ENCODE measurements around the gene PIAS1. TPM values are rescaled to one million over a fixed set of nuclear protein-coding genes. Genes with fewer than 3 reads are reported as not detected.
A peak's percentile ranks its signal among the peaks of the same experiment; 100 is the strongest.

PIAS1 gene
- total RNA-seq, 2 experiments from 2014 or later, result 41.7 to 53.3 TPM

DNA sequence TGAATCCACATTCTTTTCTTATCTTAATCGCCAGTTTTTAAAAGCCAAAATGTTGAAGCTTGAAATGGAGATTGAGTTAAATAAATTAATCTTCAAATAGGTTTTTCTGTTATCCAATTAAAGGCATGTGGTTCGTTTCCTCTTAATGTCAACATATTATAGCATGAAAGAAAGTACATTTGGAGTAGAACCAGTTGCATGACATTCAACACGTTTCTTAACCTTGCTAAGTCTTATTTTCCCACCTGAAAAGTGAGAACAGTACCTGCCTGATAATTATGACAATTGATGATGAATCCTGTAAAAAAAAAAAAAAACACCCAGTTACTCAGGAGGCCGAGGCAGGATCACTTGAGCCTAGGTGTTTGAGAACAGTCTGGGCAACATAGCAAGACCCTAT, 29.3 kb downstream of the PIAS1 start:
- peaks cover 16% of the 10 kb centered on the region for H3K4me1 Mint-ChIP-seq
- peaks cover 10% of the 10 kb centered on the region for H3K36me3 Mint-ChIP-seq (ENCODE audit: low read depth)
- H3K4me3 Mint-ChIP-seq, result no peak overlapping the region
- ChIA-PET CTCF (interaction anchor here (0.6 kb wide), 1 partner anchor 914 kb away, joined by 4 read pairs; no protein-coding TSS in a partner anchor), POLR2A (no interaction called here)
- H3K9me3 Mint-ChIP-seq, result no peaks in the 10 kb centered on the region
- H3K27me3 Mint-ChIP-seq, result no peaks in the 10 kb centered on the region
- H3K27ac Mint-ChIP-seq, result no peak overlapping the region
- DNase-seq, result no peak

DNA sequence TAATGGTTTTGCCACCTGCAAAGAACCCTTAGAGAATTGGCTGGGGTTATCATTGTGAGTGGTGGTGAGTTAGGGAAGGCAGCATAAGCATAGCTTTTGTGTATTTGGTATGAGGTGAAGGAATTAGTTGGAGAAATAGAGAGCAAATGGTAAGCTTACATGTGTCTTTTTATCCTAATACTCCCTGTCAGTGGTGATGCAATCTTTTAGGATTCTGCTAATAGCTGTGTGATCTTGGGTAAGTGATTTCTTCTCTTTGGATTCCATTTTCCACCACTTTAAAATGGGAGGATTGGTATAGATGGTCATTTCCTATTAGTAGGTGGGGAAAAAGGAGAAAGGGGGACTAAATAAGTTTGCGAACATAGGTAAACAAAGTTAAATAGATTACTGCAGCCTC, 30.9 kb downstream of the PIAS1 start:
- POLR2A ChIA-PET, result interaction anchor here (0.6 kb wide), 1 partner anchor 292 kb away, joined by 4 read pairs; no protein-coding TSS in a partner anchor
- CTCF ChIA-PET, result interaction anchor here (0.9 to 1.0 kb wide), 3 partner anchors 24 to 117 kb away, joined by 3 read pairs; no protein-coding TSS in a partner anchor
- H3K9me3 Mint-ChIP-seq, result no peaks in the 10 kb centered on the region

DNA sequence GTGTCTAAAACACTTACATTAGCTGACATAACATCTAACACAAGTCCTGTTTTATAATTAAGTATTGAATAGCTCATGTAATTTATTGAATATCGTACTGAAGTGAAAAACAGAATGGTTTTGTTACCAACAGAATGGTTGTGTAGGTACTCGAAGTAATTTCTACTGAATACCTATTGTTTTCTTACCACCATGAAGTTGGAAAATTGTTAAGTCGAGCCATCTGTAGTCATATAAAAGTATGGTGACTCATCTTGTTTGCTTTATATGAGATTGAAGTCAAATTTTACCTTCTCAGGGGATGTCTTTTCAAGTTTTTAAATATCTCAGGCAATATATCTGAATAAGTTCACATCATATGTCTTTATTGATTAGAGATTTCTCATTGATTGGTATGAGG, 37.6 kb downstream of the PIAS1 start:
- H3K9me3 Mint-ChIP-seq, result peaks cover 15% of the 10 kb centered on the region
- no peak for DNase-seq
- H3K4me1 Mint-ChIP-seq, result no peaks in the 10 kb centered on the region
- H3K36me3 Mint-ChIP-seq (ENCODE audit: low read depth), result peaks cover 50% of the 10 kb centered on the region
- ChIA-PET CTCF (no interaction called here), POLR2A (no interaction called here)
- H3K4me3 Mint-ChIP-seq, result no peak overlapping the region
- H3K27ac Mint-ChIP-seq, result no peak overlapping the region
- H3K27me3 Mint-ChIP-seq, result no peaks in the 10 kb centered on the region

More for the DNA sequence above, 30.9 kb downstream of the PIAS1 start:
- peaks cover 12% of the 10 kb centered on the region for H3K36me3 Mint-ChIP-seq (ENCODE audit: low read depth)
- H3K4me3 Mint-ChIP-seq, result no peak overlapping the region
- DNase-seq, result no peak
- H3K27me3 Mint-ChIP-seq, result no peaks in the 10 kb centered on the region
- H3K27ac Mint-ChIP-seq, result no peak overlapping the region
- H3K4me1 Mint-ChIP-seq, result peaks cover 15% of the 10 kb centered on the region

DNA sequence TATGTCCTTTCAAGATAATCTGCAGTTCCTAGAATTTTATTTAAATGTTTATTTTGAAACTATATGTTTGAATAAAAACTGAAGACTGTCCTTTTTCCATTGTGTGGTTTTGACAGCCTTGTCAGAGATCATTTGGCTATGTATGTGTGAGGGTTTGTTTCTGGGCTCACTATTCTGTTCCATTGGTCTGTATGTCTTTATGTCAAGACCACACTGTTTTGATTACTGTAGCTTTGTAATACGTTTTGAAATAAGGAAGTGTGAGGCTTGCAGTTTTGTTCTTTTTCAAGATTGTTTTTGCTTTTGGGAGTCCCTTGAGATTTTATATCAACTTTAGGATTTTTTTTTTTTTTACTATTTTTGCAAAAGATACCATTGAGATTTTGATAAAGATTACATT, 42.0 kb downstream of the PIAS1 start:
- ChIA-PET CTCF (no interaction called here), POLR2A (no interaction called here)
- H3K4me3 Mint-ChIP-seq, result no peak overlapping the region
- H3K4me1 Mint-ChIP-seq, result peaks cover 19% of the 10 kb centered on the region
- no peak for DNase-seq
- H3K27me3 Mint-ChIP-seq, result no peaks in the 10 kb centered on the region
- peaks cover 22% of the 10 kb centered on the region for H3K9me3 Mint-ChIP-seq
- H3K27ac Mint-ChIP-seq, result no peak overlapping the region
- peaks cover 63% of the 10 kb centered on the region for H3K36me3 Mint-ChIP-seq (ENCODE audit: low read depth)

DNA sequence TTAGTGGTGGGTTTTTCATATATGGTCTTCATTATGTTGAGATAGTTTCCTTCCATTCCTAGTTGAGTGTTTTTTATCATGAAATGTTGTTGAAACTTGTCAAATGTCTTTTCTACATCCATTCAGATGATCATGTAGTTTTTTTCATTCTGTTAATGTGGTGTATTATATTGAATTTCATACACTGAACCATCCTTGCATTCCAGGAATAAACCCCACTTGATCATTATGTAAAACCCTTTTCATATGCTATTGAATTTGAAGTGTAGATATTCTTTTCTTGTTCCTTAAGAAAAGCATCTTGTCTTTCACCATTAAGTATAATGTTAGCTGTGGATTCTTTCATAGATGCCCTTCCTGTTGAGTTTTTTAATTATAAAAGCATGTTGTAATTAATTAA, 42.9 kb downstream of the PIAS1 start:
- POLR2A ChIA-PET, result no interaction called here
- Mint-ChIP-seq H3K9me3 (peaks cover 22% of the 10 kb centered on the region), H3K4me1 (peaks cover 26% of the 10 kb centered on the region), H3K4me3 (no peak overlapping the region), H3K27me3 (no peaks in the 10 kb centered on the region), H3K27ac (no peak overlapping the region), H3K36me3 (ENCODE audit: low read depth) (peaks cover 69% of the 10 kb centered on the region)
- DNase-seq, result no peak
- CTCF ChIA-PET, result no interaction called here

DNA sequence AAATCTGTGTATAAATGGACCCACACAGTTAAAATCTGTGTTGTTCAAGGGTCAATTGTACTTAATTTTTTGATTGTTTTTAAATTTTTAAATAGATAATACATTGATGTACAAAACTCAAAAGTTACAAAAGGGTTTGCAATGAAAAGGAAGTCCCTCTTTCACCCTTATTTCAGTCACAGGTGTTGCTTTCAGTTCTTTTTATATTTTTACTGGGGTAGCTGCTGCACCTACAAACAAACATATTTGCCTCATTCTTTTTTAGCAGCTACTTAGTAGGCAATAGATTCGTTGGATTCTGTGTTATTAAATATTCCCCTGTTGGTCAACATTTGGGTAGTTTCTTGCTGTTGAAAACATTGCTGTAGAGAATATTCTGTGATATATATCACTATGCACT, 44.4 kb downstream of the PIAS1 start:
- no peak overlapping the region for H3K4me3 Mint-ChIP-seq
- peaks cover 28% of the 10 kb centered on the region for H3K4me1 Mint-ChIP-seq
- no peaks in the 10 kb centered on the region for H3K27me3 Mint-ChIP-seq
- no peak overlapping the region for H3K27ac Mint-ChIP-seq
- ChIA-PET CTCF (no interaction called here), POLR2A (no interaction called here)
- H3K9me3 Mint-ChIP-seq, result peaks cover 26% of the 10 kb centered on the region
- no peak for DNase-seq
- H3K36me3 Mint-ChIP-seq (ENCODE audit: low read depth), result peaks cover 69% of the 10 kb centered on the region

DNA sequence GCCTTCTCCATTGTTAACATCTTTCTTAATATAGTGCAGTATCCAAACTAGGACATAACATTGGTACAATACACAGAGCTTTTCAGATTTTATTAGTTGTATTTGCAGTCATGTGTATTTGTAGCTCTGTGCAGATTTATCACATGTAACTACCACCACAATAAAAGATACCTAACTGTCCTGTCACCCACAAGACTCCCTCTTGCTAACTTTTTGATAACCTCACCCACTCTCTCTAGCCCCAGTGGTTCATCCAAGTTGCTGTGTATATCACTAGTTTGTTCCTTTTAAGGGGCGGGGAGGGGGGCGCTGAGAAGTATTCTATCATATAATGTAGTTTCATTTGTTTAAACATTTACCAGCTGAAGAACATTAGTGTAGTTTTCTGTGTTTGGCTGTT, 46.1 kb downstream of the PIAS1 start:
- Mint-ChIP-seq H3K27ac (no peak overlapping the region), H3K4me3 (no peak overlapping the region), H3K4me1 (peaks cover 28% of the 10 kb centered on the region), H3K36me3 (ENCODE audit: low read depth) (peaks cover 69% of the 10 kb centered on the region), H3K27me3 (no peaks in the 10 kb centered on the region), H3K9me3 (peaks cover 27% of the 10 kb centered on the region)
- ChIA-PET POLR2A (no interaction called here), CTCF (interaction anchor here (1.4 kb wide), 1 partner anchor 15 kb away, joined by 3 read pairs; no protein-coding TSS in a partner anchor)
- no peak for DNase-seq

DNA sequence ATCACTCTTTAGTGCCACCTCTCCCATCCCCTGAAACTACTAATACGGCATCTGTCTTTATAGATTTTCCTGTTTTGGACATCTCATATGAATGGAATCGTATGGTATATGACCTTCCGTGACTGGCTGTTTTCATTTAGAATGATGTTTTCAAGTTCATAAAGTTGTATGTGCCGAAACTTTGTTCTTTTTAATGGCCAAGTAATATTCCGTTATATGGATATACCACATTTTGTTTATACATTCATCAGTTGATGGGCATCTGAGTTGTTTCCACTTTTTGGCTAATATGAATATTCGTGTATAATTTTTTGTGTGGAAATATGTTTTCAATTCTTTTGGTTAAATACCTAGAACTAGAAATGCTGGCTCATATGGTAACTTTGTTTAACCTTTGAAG, 49.5 kb downstream of the PIAS1 start:
- CTCF ChIA-PET, result interaction anchor here (0.6 kb wide), 1 partner anchor 497 kb away, joined by 3 read pairs; no protein-coding TSS in a partner anchor
- no peaks in the 10 kb centered on the region for H3K27me3 Mint-ChIP-seq

DNA sequence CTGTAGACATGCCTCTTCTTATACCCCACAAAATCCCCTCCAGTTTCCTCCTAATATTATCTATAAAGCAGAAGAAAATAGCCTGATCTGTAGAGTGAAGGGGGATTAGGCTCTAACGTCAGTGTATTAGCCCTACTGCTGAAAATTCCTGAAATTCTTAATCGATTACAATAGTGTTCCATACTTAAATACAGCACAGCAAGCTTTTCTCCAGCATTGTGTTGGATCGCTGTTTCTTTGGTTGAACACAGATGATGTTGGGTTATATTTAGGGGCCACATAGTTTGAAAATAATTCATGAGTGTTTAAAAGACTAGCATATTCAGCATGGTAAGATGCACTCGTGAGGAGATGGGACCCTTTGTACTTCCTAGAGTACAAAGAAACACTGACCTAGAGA, 52.5 kb downstream of the PIAS1 start:
- DNase-seq, result no peak
- H3K27me3 Mint-ChIP-seq, result no peaks in the 10 kb centered on the region
- peaks cover 12% of the 10 kb centered on the region for H3K9me3 Mint-ChIP-seq
- peaks cover 4% of the 10 kb centered on the region for H3K4me1 Mint-ChIP-seq
- ChIA-PET POLR2A (no interaction called here), CTCF (interaction anchor here (0.6 kb wide), 1 partner anchor 146 kb away, joined by 3 read pairs; no protein-coding TSS in a partner anchor)
- H3K36me3 Mint-ChIP-seq (ENCODE audit: low read depth), result peaks cover 53% of the 10 kb centered on the region
- no peak overlapping the region for H3K4me3 Mint-ChIP-seq
- H3K27ac Mint-ChIP-seq, result no peak overlapping the region

More for the DNA sequence above, 49.5 kb downstream of the PIAS1 start:
- H3K4me1 Mint-ChIP-seq, result peaks cover 27% of the 10 kb centered on the region
- peaks cover 12% of the 10 kb centered on the region for H3K9me3 Mint-ChIP-seq
- POLR2A ChIA-PET, result no interaction called here
- H3K36me3 Mint-ChIP-seq (ENCODE audit: low read depth), result peaks cover 60% of the 10 kb centered on the region
- no peak overlapping the region for H3K27ac Mint-ChIP-seq
- no peak for DNase-seq
- no peak overlapping the region for H3K4me3 Mint-ChIP-seq

DNA sequence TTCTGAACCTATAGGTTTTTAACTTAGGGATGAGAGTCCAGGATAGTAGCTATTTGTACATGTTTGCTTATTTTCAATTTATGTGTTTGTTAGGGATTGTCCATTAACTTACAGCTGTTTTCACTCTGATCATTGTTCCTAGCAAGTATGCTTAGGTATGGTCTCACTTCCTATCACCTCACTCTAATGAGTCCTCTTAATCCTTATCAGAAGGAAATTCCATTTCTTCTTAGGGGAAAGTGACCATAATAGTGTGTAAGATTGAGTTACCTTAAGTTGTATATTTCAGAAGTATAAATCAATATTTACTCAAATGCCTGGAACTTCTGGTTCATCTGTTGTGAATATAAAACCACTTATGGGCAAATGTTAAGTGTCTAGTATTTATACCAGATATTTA, 53.0 kb downstream of the PIAS1 start:
- H3K27me3 Mint-ChIP-seq, result no peaks in the 10 kb centered on the region
- peaks cover 48% of the 10 kb centered on the region for H3K36me3 Mint-ChIP-seq (ENCODE audit: low read depth)
- peaks cover 12% of the 10 kb centered on the region for H3K9me3 Mint-ChIP-seq
- no peak overlapping the region for H3K27ac Mint-ChIP-seq
- no peak overlapping the region for H3K4me3 Mint-ChIP-seq
- H3K4me1 Mint-ChIP-seq, result peaks cover under 1% of the 10 kb centered on the region
- no peak for DNase-seq
- POLR2A ChIA-PET, result no interaction called here
- CTCF ChIA-PET, result interaction anchor here (0.9 kb wide), 1 partner anchor 59 kb away, joined by 4 read pairs; no protein-coding TSS in a partner anchor

DNA sequence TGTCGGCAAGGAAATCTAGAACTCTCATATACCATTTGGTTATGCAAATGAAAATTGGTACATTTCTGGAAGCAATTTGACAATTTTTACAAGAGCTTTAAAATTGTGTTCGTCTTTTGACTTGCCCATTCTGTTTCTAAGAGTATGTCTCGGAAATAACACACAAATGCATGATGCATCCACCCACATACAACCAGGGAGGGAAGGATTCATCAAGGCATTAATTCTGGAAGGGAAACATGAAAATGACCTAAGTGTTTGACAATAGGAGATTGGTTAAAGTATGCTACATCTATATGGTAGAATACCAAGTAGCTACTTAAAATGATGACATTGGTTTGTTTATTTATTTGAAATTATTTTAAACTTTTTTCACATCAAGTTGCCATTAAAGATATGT, 58.6 kb downstream of the PIAS1 start:
- ChIA-PET POLR2A (no interaction called here), CTCF (no interaction called here)
- DNase-seq, result no peak
- Mint-ChIP-seq H3K4me1 (peaks cover 36% of the 10 kb centered on the region), H3K27me3 (no peaks in the 10 kb centered on the region), H3K9me3 (peaks cover 6% of the 10 kb centered on the region), H3K4me3 (no peak overlapping the region), H3K27ac (no peak overlapping the region), H3K36me3 (ENCODE audit: low read depth) (peaks cover 30% of the 10 kb centered on the region)

DNA sequence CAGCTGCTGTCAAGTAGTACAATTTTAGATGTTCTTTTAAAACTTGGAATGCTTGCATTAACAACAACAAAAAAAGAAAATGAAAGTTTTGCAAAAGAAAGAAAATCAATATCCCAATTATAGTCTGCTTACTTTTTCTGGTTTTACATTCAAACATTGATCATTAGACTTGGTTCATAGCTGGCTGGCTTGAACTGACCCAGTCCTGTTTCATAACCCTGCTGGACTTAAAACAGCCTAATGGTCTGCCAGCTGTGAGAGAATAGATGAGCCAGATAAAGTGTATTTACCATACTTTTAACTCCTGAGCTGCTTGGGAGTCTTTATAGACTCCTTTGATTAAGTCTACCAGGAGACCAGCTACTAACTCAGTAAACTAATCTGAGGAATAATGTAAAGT, 59.2 kb downstream of the PIAS1 start:
- Mint-ChIP-seq H3K9me3 (peaks cover 7% of the 10 kb centered on the region), H3K4me3 (no peak overlapping the region), H3K27ac (no peak overlapping the region), H3K27me3 (no peaks in the 10 kb centered on the region), H3K36me3 (ENCODE audit: low read depth) (peaks cover 32% of the 10 kb centered on the region), H3K4me1 (peaks cover 37% of the 10 kb centered on the region)
- ChIA-PET CTCF (no interaction called here), POLR2A (no interaction called here)
- DNase-seq, result no peak

DNA sequence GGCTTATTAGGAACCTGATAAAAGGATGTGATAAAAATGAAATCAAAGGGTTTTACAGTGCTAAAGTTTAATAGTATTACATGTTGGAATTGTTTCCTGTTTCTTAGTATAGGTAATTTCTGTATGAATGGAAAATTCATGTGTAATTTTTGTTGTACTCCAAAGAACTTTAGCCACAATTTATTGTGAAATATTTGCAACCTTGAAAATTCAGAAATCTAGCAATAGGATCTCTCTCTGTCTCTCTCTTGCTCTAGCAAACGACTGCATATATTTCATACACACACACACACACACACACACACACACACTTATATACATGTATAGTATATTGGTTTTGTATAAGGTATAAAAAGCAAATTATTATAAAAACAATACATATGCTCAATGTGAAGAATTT, 59.6 kb downstream of the PIAS1 start:
- H3K27me3 Mint-ChIP-seq, result no peaks in the 10 kb centered on the region
- CTCF ChIA-PET, result no interaction called here
- peaks cover 32% of the 10 kb centered on the region for H3K36me3 Mint-ChIP-seq (ENCODE audit: low read depth)
- H3K9me3 Mint-ChIP-seq, result peaks cover 11% of the 10 kb centered on the region
- DNase-seq, result no peak
- peaks cover 37% of the 10 kb centered on the region for H3K4me1 Mint-ChIP-seq
- POLR2A ChIA-PET, result no interaction called here
- no peak overlapping the region for H3K4me3 Mint-ChIP-seq
- no peak overlapping the region for H3K27ac Mint-ChIP-seq

DNA sequence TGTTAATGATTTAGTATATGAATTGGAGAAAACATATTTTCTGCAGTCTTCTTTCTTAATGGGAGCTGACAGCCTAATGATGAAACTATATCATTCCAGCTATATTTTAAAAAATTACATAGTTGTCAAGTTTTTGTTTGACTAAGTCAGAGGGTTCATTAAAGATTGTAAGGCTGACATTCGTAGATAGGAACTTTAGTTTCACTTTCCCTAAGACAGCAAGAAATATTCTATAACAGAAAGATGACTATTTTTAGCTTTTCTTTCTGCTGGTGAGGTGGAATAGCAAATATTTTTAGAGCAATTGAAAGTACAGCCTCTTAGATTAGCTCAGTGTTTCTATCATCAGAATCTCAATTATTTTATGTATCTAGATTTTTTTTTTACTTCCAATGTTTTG, 60.2 kb downstream of the PIAS1 start:
- ChIA-PET CTCF (no interaction called here), POLR2A (no interaction called here)
- Mint-ChIP-seq H3K27ac (peak overlapping the region; percentile 80), H3K4me3 (peak overlapping the region; percentile 75), H3K36me3 (ENCODE audit: low read depth) (peaks cover 30% of the 10 kb centered on the region), H3K4me1 (peaks cover 38% of the 10 kb centered on the region), H3K9me3 (peaks cover 13% of the 10 kb centered on the region), H3K27me3 (no peaks in the 10 kb centered on the region)
- no peak for DNase-seq
